K562 (cell line): ENCODE measurements around the gene C4orf51. TPM values are rescaled to one million over a fixed set of nuclear protein-coding genes. Genes with fewer than 3 reads are reported as not detected.

Source experiments
- ATAC-seq: fragments of 200-7000 bp; cut with Tn5 transposase; 3 replicates; pipeline ENCODE4 v1.9.1; 2020; ENCODE audit warnings: moderate library complexity
- BruUV-seq: library from RNA; stranded (reverse); fragments of 400-500 nt; replicated peaks from 2 replicates; lab custom pipeline; 2021; lab: Mats Ljungman, UMichigan
- CTCF ChIA-PET: fragments of 300-600 bp; formaldehyde crosslinking; extraction: SDS; loops from one replicate; lab custom pipeline; 2021; ENCODE audit warnings: low intra/inter-chr PET ratio; lab: Yijun Ruan, JAX
- POLR2A ChIA-PET: fragments of 300-600, 350-650 bp; sonication (Branson Sonifier 250); formaldehyde crosslinking; extraction: SDS; loops from one replicate; lab custom pipeline; 2021; ENCODE audit warnings: antibody characterized with exemption, inconsistent platforms; lab: Yijun Ruan, JAX
- DNase-seq, 4 experiments: peaks; one replicate each; pipeline versions ENCODE4 v3.0.0 to v3.0.0-alpha.2; 2011 to 2018; ENCODE audit warnings: low spot score in 3 of 4, mixed read lengths in 3 of 4; ENCODE audit errors: extremely low read depth in 1 of 4
- FAIRE-seq: peaks from 2 replicates; lab custom pipeline; 2011; peaks lifted over from hg19 to GRCh38; lab: Jason Lieb, UNC
- H2AFZ ChIP-seq: 2 replicates; pipeline ENCODE4 v1.6.0; 2011; ENCODE audit warnings: low read depth, low read length, control low read depth, inconsistent platforms
- H3K27ac ChIP-seq: fragments of 200-600 bp; 3 replicates; pipeline ENCODE4 v1.8.0; 2011; ENCODE audit warnings: low read depth, mild to moderate bottlenecking, control low read depth, inconsistent platforms, low read length, moderate library complexity, mixed read lengths; ENCODE audit errors: extremely low read depth
- H3K27me3 ChIP-seq, 2 experiments: fragments of 300-600 bp in 1 of 2; 2 replicates in 1 of 2; 3 replicates in 1 of 2; pipeline versions ENCODE4 v1.6.0 to v1.8.0; 2011; ENCODE audit warnings: inconsistent platforms in 2 of 2, low read length in 2 of 2, mild to moderate bottlenecking in 1 of 2, mixed read lengths in 1 of 2, moderate library complexity in 1 of 2; ENCODE audit not compliant: control insufficient read depth in 2 of 2, insufficient read depth in 2 of 2
- H3K36me3 ChIP-seq: fragments of 300-600 bp; 3 replicates; pipeline ENCODE4 v1.8.0; 2011; ENCODE audit warnings: mild to moderate bottlenecking, low read length, inconsistent platforms; ENCODE audit not compliant: control insufficient read depth, insufficient read depth
- H3K4me1 ChIP-seq, 2 experiments: fragments of 200-600 bp in 1 of 2; replicated peaks in 1 of 2; 2 replicates in 1 of 2; 3 replicates in 1 of 2; pipeline versions ENCODE4 v1.5.1 to v1.8.0; 2011; ENCODE audit warnings: inconsistent platforms in 2 of 2, low read length in 2 of 2, mild to moderate bottlenecking in 1 of 2, mixed read lengths in 1 of 2, moderate library complexity in 1 of 2; ENCODE audit not compliant: control insufficient read depth in 2 of 2, insufficient read depth in 2 of 2
- H3K4me2 ChIP-seq: 2 replicates; pipeline ENCODE4 v1.6.1; 2011; ENCODE audit warnings: low read length, control low read depth, inconsistent platforms, mixed read lengths; ENCODE audit not compliant: insufficient read depth
- H3K4me3 ChIP-seq: fragments of 200-600 bp; sonication (generic), shearing (Covaris generic); 2 replicates; pipeline ENCODE4 v1.5.1; 2016; ENCODE audit warnings: control low read depth, inconsistent platforms
- H3K79me2 ChIP-seq: fragments of 200-600 bp; 3 replicates; pipeline ENCODE4 v1.8.0; 2011; ENCODE audit warnings: low read length, inconsistent platforms; ENCODE audit not compliant: control insufficient read depth, insufficient read depth
- H3K9ac ChIP-seq, 2 experiments: 2 replicates each; pipeline versions ENCODE4 v1.6.0 to v1.6.1; 2011; ENCODE audit warnings: low read depth in 2 of 2, low read length in 2 of 2, control low read depth in 1 of 2, inconsistent platforms in 1 of 2, mild to moderate bottlenecking in 1 of 2, mixed read lengths in 1 of 2; ENCODE audit not compliant: insufficient read depth in 1 of 2
- H3K9me1 ChIP-seq: one replicate; pipeline ENCODE4 v1.6.0; 2011; ENCODE audit warnings: inconsistent platforms, mild to moderate bottlenecking, low read length, moderate library complexity; ENCODE audit not compliant: control insufficient read depth, insufficient read depth
- H3K9me3 ChIP-seq: replicated peaks from 2 replicates; pipeline ENCODE4 v1.5.1; 2011; ENCODE audit warnings: low read depth, low read length, inconsistent platforms; ENCODE audit not compliant: control insufficient read depth, insufficient read depth
- H4K20me1 ChIP-seq: replicated peaks from 2 replicates; pipeline ENCODE4 v1.6.1; 2011; ENCODE audit warnings: low read length, inconsistent platforms, mixed read lengths; ENCODE audit not compliant: control insufficient read depth, insufficient read depth
- RBM25 ChIP-seq: fragments of 200-400 bp; formaldehyde crosslinking; IDR thresholded peaks from 2 replicates; pipeline ENCODE4 v1.6.1; 2018; ENCODE audit warnings: low read length, low read depth, moderate library complexity; ENCODE audit not compliant: severe bottlenecking
- WGBS: fragments of 100-300 bp; shearing (Covaris generic); methylation state at CpG from one replicate; pipeline ENCODE4 v1.1.6; 2016; ENCODE audit warnings: low coverage, mixed read lengths; ENCODE audit not compliant: insufficient coverage; ENCODE audit errors: missing lambda C conversion rate; 5-methylcytosine and 5-hydroxymethylcytosine counted together
- in situ Hi-C: fragments of 300-500 bp; cut with MboI; formaldehyde crosslinking; loops from 4 replicates; pipeline ENCODE4 v1.15.0; 2018; ENCODE audit warnings: inconsistent platforms, mixed read lengths
- intact Hi-C: fragments of 100-400 bp; cut with micrococcal nuclease; formaldehyde crosslinking; loops from 2 replicates; pipeline ENCODE4 v1.14.2; 2022
- polyA plus RNA-seq, 8 experiments: library from polyadenylated mRNA; depleted of rRNA in 4 of 8; stranded (reverse) in 5 of 8; unstranded in 3 of 8; fragments of >200 nt; fragmentation: Nextera tagmentation in 2 of 8; fragmentation: Illumina TruSeq in 1 of 8; extraction: Ambion mirVana in 2 of 8; extraction: Trizol in 1 of 8; gene quantifications; 2 replicates each; pipeline versions ENCODE4 v1.2.1 to v1.2.3, GENCODE V29; 2011 to 2014; ENCODE audit warnings: inconsistent platforms in 1 of 8, missing spikeins in 1 of 8
- total RNA-seq, 7 experiments: library from RNA; depleted of rRNA in 6 of 7; stranded (reverse); fragments of >200 nt in 6 of 7; fragmentation: Illumina TruSeq in 2 of 7; extraction: Trizol in 2 of 7; gene quantifications; 2 replicates each; pipeline versions ENCODE4 v1.2.1 to v1.2.3, GENCODE V29; 2011 to 2021; ENCODE audit warnings: low replicate concordance in 1 of 7
- TF ChIP-seq, protein P1 (sequence below): fragments of 200-800 bp; sonication (Bioruptor generic); IDR thresholded peaks from 2 replicates; pipeline ENCODE4 v1.6.1; 2016; ENCODE audit warnings: missing genetic modification characterization, missing compliant biosample characterization

C4orf51 gene
- total and polyA plus RNA-seq, 9 of the 15 experiments (the other 6 are each of a cell fraction or from before 2014, with no cell fraction given), result not detected

DNA sequence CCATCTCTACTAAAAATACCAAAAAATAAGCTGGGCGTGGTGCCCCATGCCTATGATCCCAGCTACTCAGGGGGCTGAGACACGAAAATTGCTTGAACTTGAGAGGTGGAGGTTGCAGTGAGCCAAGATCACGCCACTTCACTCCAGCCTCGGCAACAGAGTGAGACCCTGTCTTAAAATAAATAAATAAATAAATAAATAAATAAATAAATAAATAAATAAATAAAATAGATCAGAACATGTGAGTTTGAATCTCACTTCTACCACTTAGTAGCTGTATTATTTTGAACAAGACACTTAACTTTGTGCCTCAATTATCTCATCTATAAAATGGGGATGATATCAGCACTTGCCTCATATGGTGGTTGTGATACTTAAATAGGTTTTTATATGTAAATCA lies 90.2 kb downstream of the C4orf51 start:
- Histone ChIP-seq H3K9me1 (no peaks in the 10 kb centered on the region), H3K9me3 (no peaks in the 10 kb centered on the region), H3K4me2 (no peak overlapping the region), H3K27ac (no peak overlapping the region), H4K20me1 (no peaks in the 10 kb centered on the region), H3K4me1 (no peaks in the 10 kb centered on the region), H3K4me3 (no peak overlapping the region), H3K79me2 (no peaks in the 10 kb centered on the region), H3K27me3 (peaks cover 0 to 8% of the 10 kb centered on the region in 2 experiments; a peak in 3 of 5 replicates), H2AFZ (no peak overlapping the region), H3K9ac (no peak overlapping the region), H3K36me3 (no peaks in the 10 kb centered on the region)
- POLR2A ChIA-PET, result no interaction called here
- ATAC-seq, result no peak
- DNase-seq, result no peak
- no TSS peak for BruUV-seq
- CTCF ChIA-PET, result no interaction called here
- peak; percentile 83 for TF ChIP-seq RBM25
- TF ChIP-seq, protein P1, sequence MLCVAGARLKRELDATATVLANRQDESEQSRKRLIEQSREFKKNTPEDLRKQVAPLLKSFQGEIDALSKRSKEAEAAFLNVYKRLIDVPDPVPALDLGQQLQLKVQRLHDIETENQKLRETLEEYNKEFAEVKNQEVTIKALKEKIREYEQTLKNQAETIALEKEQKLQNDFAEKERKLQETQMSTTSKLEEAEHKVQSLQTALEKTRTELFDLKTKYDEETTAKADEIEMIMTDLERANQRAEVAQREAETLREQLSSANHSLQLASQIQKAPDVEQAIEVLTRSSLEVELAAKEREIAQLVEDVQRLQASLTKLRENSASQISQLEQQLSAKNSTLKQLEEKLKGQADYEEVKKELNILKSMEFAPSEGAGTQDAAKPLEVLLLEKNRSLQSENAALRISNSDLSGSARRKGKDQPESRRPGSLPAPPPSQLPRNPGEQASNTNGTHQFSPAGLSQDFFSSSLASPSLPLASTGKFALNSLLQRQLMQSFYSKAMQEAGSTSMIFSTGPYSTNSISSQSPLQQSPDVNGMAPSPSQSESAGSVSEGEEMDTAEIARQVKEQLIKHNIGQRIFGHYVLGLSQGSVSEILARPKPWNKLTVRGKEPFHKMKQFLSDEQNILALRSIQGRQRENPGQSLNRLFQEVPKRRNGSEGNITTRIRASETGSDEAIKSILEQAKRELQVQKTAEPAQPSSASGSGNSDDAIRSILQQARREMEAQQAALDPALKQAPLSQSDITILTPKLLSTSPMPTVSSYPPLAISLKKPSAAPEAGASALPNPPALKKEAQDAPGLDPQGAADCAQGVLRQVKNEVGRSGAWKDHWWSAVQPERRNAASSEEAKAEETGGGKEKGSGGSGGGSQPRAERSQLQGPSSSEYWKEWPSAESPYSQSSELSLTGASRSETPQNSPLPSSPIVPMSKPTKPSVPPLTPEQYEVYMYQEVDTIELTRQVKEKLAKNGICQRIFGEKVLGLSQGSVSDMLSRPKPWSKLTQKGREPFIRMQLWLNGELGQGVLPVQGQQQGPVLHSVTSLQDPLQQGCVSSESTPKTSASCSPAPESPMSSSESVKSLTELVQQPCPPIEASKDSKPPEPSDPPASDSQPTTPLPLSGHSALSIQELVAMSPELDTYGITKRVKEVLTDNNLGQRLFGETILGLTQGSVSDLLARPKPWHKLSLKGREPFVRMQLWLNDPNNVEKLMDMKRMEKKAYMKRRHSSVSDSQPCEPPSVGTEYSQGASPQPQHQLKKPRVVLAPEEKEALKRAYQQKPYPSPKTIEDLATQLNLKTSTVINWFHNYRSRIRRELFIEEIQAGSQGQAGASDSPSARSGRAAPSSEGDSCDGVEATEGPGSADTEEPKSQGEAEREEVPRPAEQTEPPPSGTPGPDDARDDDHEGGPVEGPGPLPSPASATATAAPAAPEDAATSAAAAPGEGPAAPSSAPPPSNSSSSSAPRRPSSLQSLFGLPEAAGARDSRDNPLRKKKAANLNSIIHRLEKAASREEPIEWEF (CRISPR knock-in tag), result no peak
- in situ Hi-C loops (no loop called here), intact Hi-C loops (no loop called here)
- FAIRE-seq, result no peak
- 1% methylated on average over 4 of the region's 4 CpGs for whole genome bisulfite sequencing
